HepG2 (cell line): Measurements from ENCODE around the gene MAPK8IP1. TPM values are rescaled to one million over a fixed set of nuclear protein-coding genes. Genes with fewer than 3 reads are reported as not detected.

Experiments
- ATAC-seq: fragments of 200-7000 bp; cut with Tn5 transposase; 3 replicates; pipeline ENCODE4 v1.9.1; 2020; ENCODE audit warnings: mild to moderate bottlenecking, moderate library complexity
- BruUV-seq: library from RNA; stranded (reverse); fragments of 400-500 nt; replicated peaks from 2 replicates; lab custom pipeline; 2021; lab: Mats Ljungman, UMichigan
- CTCF ChIA-PET: fragments of 300-600 bp; formaldehyde crosslinking; extraction: SDS; loops from one replicate; lab custom pipeline; 2021; ENCODE audit warnings: low total read pairs, inconsistent platforms, low intra/inter-chr PET ratio; lab: Yijun Ruan, JAX
- POLR2A ChIA-PET: fragments of 350-600 bp; sonication (Branson Sonifier 250); formaldehyde crosslinking; loops from one replicate; lab custom pipeline; 2020; ENCODE audit warnings: antibody characterized with exemption, inconsistent platforms; lab: Yijun Ruan, JAX
- DNase-seq: peaks from one replicate; pipeline ENCODE4 v3.0.0-alpha.2; 2015; ENCODE audit warnings: low spot score
- FAIRE-seq: peaks from 3 replicates; lab custom pipeline; 2011; peaks lifted over from hg19 to GRCh38; lab: Jason Lieb, UNC
- H2AFZ ChIP-seq: one replicate; pipeline ENCODE4 v1.6.1; 2011; ENCODE audit warnings: low read length, inconsistent platforms
- H3K27ac ChIP-seq: fragments of 300-600 bp; 3 replicates; pipeline ENCODE4 v1.8.0; 2011; ENCODE audit warnings: mixed run types, mild to moderate bottlenecking, mixed read lengths, low read length, inconsistent platforms; ENCODE audit not compliant: insufficient read depth; ENCODE audit errors: extremely low read length
- H3K27me3 ChIP-seq, 2 experiments: fragments of 200-600 bp in 1 of 2; 2 replicates in 1 of 2; 3 replicates in 1 of 2; pipeline versions ENCODE4 v1.6.0 to v1.8.0; 2011; ENCODE audit warnings: low read length in 2 of 2, mild to moderate bottlenecking in 2 of 2, moderate library complexity in 2 of 2, inconsistent platforms in 1 of 2; ENCODE audit not compliant: insufficient read depth in 2 of 2, control insufficient read depth in 1 of 2
- H3K36me3 ChIP-seq, 2 experiments: fragments of 200-600 bp in 1 of 2; replicated peaks in 1 of 2; 2 replicates in 1 of 2; 3 replicates in 1 of 2; pipeline versions ENCODE4 v1.5.1 to v1.8.0; 2011; ENCODE audit warnings: low read length in 2 of 2, inconsistent platforms in 1 of 2; ENCODE audit not compliant: insufficient read depth in 2 of 2, control insufficient read depth in 1 of 2
- H3K4me1 ChIP-seq: 2 replicates; pipeline ENCODE4 v1.5.1; 2012; ENCODE audit warnings: low read length, inconsistent platforms; ENCODE audit not compliant: insufficient read depth
- H3K4me2 ChIP-seq: 2 replicates; pipeline ENCODE4 v1.6.0; 2011; ENCODE audit warnings: low read depth, low read length, inconsistent platforms
- H3K4me3 ChIP-seq, 3 experiments: fragments of 200-600 bp in 1 of 3; sonication (generic), shearing (Covaris generic) in 1 of 3; replicated peaks in 1 of 3; 2 replicates each; pipeline ENCODE4 v1.5.1; 2011 to 2016; ENCODE audit warnings: low read length in 3 of 3, inconsistent platforms in 2 of 3, low read depth in 2 of 3, mild to moderate bottlenecking in 2 of 3, control low read depth in 1 of 3, mixed read lengths in 1 of 3; ENCODE audit not compliant: insufficient read depth in 1 of 3
- H3K79me2 ChIP-seq: one replicate; pipeline ENCODE4 v1.6.1; 2011; ENCODE audit warnings: low read length, inconsistent platforms; ENCODE audit not compliant: insufficient read depth
- H3K9ac ChIP-seq: 2 replicates; pipeline ENCODE4 v1.6.0; 2011; ENCODE audit warnings: mild to moderate bottlenecking, low read depth, low read length, inconsistent platforms; ENCODE audit not compliant: insufficient read depth
- H3K9me3 ChIP-seq: 2 replicates; pipeline ENCODE4 v1.5.1; 2012; ENCODE audit warnings: mild to moderate bottlenecking, low read length
- H4K20me1 ChIP-seq: 2 replicates; pipeline ENCODE4 v1.6.0; 2011; ENCODE audit warnings: inconsistent platforms, mild to moderate bottlenecking, low read length, moderate library complexity; ENCODE audit not compliant: insufficient read depth
- DMAP1 ChIP-seq: IDR thresholded peaks from 2 replicates; pipeline ENCODE4 v1.6.1; 2016
- GZF1 ChIP-seq: sonication (generic); formaldehyde crosslinking; IDR thresholded peaks from 2 replicates; pipeline ENCODE4 v1.5.1; 2020; ENCODE audit warnings: mild to moderate bottlenecking, missing genetic modification reagents
- MAFK ChIP-seq, 2 experiments: IDR thresholded peaks in 1 of 2; conservative IDR thresholded peaks in 1 of 2; 2 replicates each; pipeline ENCODE4 v1.6.1; 2011; ENCODE audit warnings: improper control_type of control experiment in 2 of 2, low read length in 2 of 2
- MLLT10 ChIP-seq: sonication (generic); formaldehyde crosslinking; IDR thresholded peaks from 2 replicates; pipeline ENCODE4 v1.4.0; 2020; ENCODE audit warnings: missing genetic modification reagents
- MXD4 ChIP-seq: IDR thresholded peaks from 2 replicates; pipeline ENCODE4 v1.6.1; 2016; ENCODE audit warnings: mild to moderate bottlenecking, missing biosample characterization, missing genetic modification reagents
- RFX1 ChIP-seq: fragments of 450-650 bp; IDR thresholded peaks from 2 replicates; pipeline ENCODE4 v1.6.1; 2017
- STAG1 ChIP-seq: sonication (generic); formaldehyde crosslinking; IDR thresholded peaks from 2 replicates; pipeline ENCODE4 v1.4.0; 2020; ENCODE audit warnings: missing genetic modification reagents
- TAF15 ChIP-seq: fragments of 200-400 bp; formaldehyde crosslinking; IDR thresholded peaks from one replicate; pipeline ENCODE4 v1.6.1; 2018; ENCODE audit warnings: mild to moderate bottlenecking, low read depth, low read length; ENCODE audit not compliant: poor library complexity, severe bottlenecking
- TBX2 ChIP-seq: sonication (generic); formaldehyde crosslinking; IDR thresholded peaks from 2 replicates; pipeline ENCODE4 v1.5.0; 2020; ENCODE audit warnings: missing genetic modification reagents, mild to moderate bottlenecking, borderline replicate concordance
- ZMAT5 ChIP-seq: sonication (generic); formaldehyde crosslinking; IDR thresholded peaks from 2 replicates; pipeline ENCODE4 v1.5.0; 2020; ENCODE audit warnings: mild to moderate bottlenecking, low read depth, missing genetic modification reagents, borderline replicate concordance
- ZNF230 ChIP-seq: sonication (generic); formaldehyde crosslinking; IDR thresholded peaks from 2 replicates; pipeline ENCODE4 v1.4.0; 2020; ENCODE audit warnings: mild to moderate bottlenecking, missing genetic modification reagents
- ZNF644 ChIP-seq: IDR thresholded peaks from 2 replicates; pipeline ENCODE4 v1.6.1; 2016; ENCODE audit warnings: low read depth
- ZNF709 ChIP-seq: sonication (generic); formaldehyde crosslinking; IDR thresholded peaks from 2 replicates; pipeline ENCODE4 v1.5.0; 2020; ENCODE audit warnings: mild to moderate bottlenecking, missing genetic modification reagents
- ZNF780A ChIP-seq: sonication (generic); formaldehyde crosslinking; IDR thresholded peaks from 2 replicates; pipeline ENCODE4 v1.8.0; 2022; ENCODE audit warnings: mild to moderate bottlenecking, missing genetic modification reagents, moderate library complexity
- WGBS: methylation state at CpG from one replicate; pipeline ENCODE4 v1.1.6; 2017; ENCODE audit warnings: low lambda C conversion rate; 5-methylcytosine and 5-hydroxymethylcytosine counted together
- in situ Hi-C: cut with HindIII; loops from 2 replicates; pipeline ENCODE4 v1.10.0; 2017; ENCODE audit warnings: low pct_unique_long_range_greater_than_20kb; ENCODE audit not compliant: extremely low pct_ligation_motif_present
- intact Hi-C: fragments of 100-400 bp; cut with micrococcal nuclease; formaldehyde crosslinking; loops from one replicate; pipeline ENCODE4 v1.10.0; 2022; ENCODE audit not compliant: unreplicated experiment
- polyA plus RNA-seq, 8 experiments: library from polyadenylated mRNA; depleted of rRNA in 3 of 8; stranded (reverse) in 7 of 8; unstranded in 1 of 8; fragments of >200 nt; fragmentation: Illumina TruSeq in 4 of 8; extraction: Trizol in 4 of 8; gene quantifications; 2 replicates each; pipeline versions ENCODE4 v1.2.1 to v1.2.3, GENCODE V29; 2011 to 2016; ENCODE audit warnings: low read depth in 4 of 8, missing spikeins in 1 of 8, mixed read lengths in 1 of 8; ENCODE audit not compliant: insufficient read depth in 1 of 8
- total RNA-seq, 5 experiments: library from RNA; depleted of rRNA; stranded (reverse); fragments of >200 nt; fragmentation: Illumina TruSeq; extraction: Trizol; gene quantifications; 2 replicates each; pipeline ENCODE4 v1.2.3, GENCODE V29; 2016; ENCODE audit warnings: low read depth in 1 of 5
- TF ChIP-seq, protein P1 (sequence below): sonication (generic); formaldehyde crosslinking; IDR thresholded peaks from 2 replicates; pipeline ENCODE4 v1.4.0; 2020; ENCODE audit warnings: mild to moderate bottlenecking, missing genetic modification reagents

Gene MAPK8IP1
- total and polyA plus RNA-seq, 2 of the 13 experiments (the other 11 are each of a cell fraction or from before 2014, with no cell fraction given): 2.2 to 4.2 TPM

GRCh38 chr11:45864041-45864440, 21.4 kb upstream of the MAPK8IP1 start (continued):
- TF ChIP-seq, protein P1, sequence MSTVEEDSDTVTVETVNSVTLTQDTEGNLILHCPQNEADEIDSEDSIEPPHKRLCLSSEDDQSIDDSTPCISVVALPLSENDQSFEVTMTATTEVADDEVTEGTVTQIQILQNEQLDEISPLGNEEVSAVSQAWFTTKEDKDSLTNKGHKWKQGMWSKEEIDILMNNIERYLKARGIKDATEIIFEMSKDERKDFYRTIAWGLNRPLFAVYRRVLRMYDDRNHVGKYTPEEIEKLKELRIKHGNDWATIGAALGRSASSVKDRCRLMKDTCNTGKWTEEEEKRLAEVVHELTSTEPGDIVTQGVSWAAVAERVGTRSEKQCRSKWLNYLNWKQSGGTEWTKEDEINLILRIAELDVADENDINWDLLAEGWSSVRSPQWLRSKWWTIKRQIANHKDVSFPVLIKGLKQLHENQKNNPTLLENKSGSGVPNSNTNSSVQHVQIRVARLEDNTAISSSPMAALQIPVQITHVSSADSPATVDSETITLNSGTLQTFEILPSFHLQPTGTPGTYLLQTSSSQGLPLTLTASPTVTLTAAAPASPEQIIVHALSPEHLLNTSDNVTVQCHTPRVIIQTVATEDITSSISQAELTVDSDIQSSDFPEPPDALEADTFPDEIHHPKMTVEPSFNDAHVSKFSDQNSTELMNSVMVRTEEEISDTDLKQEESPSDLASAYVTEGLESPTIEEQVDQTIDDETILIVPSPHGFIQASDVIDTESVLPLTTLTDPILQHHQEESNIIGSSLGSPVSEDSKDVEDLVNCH (CRISPR knock-in tag): no peak
- TF ChIP-seq TAF15 (no peak), ZNF709 (no peak)
- TF ChIP-seq, all 625 proteins: peak for 0

GRCh38 chr11:45869551-45869950, 15.9 kb upstream of the MAPK8IP1 start:
- Histone ChIP-seq H3K9ac (no peak overlapping the region), H3K4me1 (no peaks in the 10 kb centered on the region), H4K20me1 (no peaks in the 10 kb centered on the region), H3K4me3 (no peak overlapping the region), H3K27me3 (no peaks in the 10 kb centered on the region), H3K4me2 (no peak overlapping the region), H2AFZ (no peak overlapping the region), H3K79me2 (no peaks in the 10 kb centered on the region), H3K27ac (no peak overlapping the region), H3K9me3 (no peaks in the 10 kb centered on the region), H3K36me3 (peaks cover 27 to 70% of the 10 kb centered on the region in 2 experiments)
- FAIRE-seq (no peak), ATAC-seq (no peak), DNase-seq (no peak)
- 100% methylated on average over 4 of the region's 12 CpGs for WGBS
- CTCF ChIA-PET: no interaction called here
- no peak for TF ChIP-seq MXD4 (CRISPR knock-in tag)
- no peak for TF ChIP-seq RFX1
- TF ChIP-seq GZF1 (CRISPR knock-in tag): no peak
- no peak for TF ChIP-seq ZMAT5 (CRISPR knock-in tag)
- TF ChIP-seq STAG1 (CRISPR knock-in tag): no peak
- TF ChIP-seq MAFK (conservative IDR thresholded peaks at IDR 0.05 in 1 of 2, IDR thresholded peaks at IDR 0.05 in 1 of 2; ENCODE audit: low read length in 2 of 2): no peak
- no peak for TF ChIP-seq ZNF644 (CRISPR knock-in tag)
- no peak for TF ChIP-seq DMAP1 (CRISPR knock-in tag)
- no peak for TF ChIP-seq ZNF780A (CRISPR knock-in tag)
- no peak for TF ChIP-seq TBX2 (CRISPR knock-in tag)
- TF ChIP-seq MLLT10 (CRISPR knock-in tag): no peak
- no peak for TF ChIP-seq ZNF230 (CRISPR knock-in tag)
- intact Hi-C loops (no loop called here), in situ Hi-C loops (no loop called here)
- POLR2A ChIA-PET: no interaction called here
- BruUV-seq: no TSS peak
